ENCODE data around the gene HS1BP3. TPM values are rescaled to one million over a fixed set of nuclear protein-coding genes. Genes with fewer than 3 reads are reported as not detected.

HS1BP3 gene
- total RNA-seq, 1 donor from 2014 or later: 8.9 TPM

DNA sequence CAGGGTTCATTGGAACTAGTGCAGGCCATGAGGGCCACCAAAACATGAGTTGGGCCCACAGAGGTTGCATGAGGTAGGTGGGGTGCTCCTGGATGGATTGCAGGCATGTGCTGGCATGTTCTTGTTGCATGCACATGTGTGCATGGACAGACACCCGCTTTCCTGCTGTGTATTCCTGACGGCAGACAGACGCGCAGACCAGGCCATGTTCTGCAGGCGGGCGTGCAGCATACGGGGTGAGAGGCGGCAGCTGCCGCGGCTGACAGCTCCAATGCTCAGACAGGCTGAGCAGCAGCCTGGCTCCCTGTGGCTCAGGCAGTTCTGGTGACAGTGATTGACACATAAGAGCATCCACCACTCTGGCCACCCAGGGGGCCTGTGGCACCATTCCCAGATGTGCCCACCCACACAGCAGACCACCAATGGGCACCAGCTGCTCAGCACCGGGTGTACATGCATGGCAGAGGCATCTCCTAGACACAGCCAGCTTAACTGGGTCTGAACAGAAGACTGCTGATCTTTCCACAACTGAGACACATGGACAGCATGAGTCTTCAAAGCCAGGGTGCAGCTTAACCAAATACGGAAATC, 21.2 kb downstream of the HS1BP3 start:
- no peaks in the 10 kb centered on the region for H3K9me3 Mint-ChIP-seq
- no peaks in the 10 kb centered on the region for H3K4me1 Mint-ChIP-seq
- no peaks in the 10 kb centered on the region for H3K27me3 Mint-ChIP-seq
- H3K4me3 Mint-ChIP-seq: no peak overlapping the region
- no peak overlapping the region for H3K27ac Mint-ChIP-seq
- no peaks in the 10 kb centered on the region for H3K36me3 Mint-ChIP-seq (ENCODE audit: low read depth)
- intact Hi-C loops (cut with micrococcal nuclease): no loop called here
- DNase-seq: no peak

GRCh38 chr2:20629181-20629580, 21.7 kb downstream of the HS1BP3 start:
- Mint-ChIP-seq H3K27ac (no peak overlapping the region), H3K27me3 (no peaks in the 10 kb centered on the region), H3K4me3 (no peak overlapping the region), H3K9me3 (no peaks in the 10 kb centered on the region), H3K36me3 (ENCODE audit: low read depth) (no peaks in the 10 kb centered on the region), H3K4me1 (no peaks in the 10 kb centered on the region)
- intact Hi-C loops (cut with micrococcal nuclease): no loop called here
- no peak for DNase-seq

DNA sequence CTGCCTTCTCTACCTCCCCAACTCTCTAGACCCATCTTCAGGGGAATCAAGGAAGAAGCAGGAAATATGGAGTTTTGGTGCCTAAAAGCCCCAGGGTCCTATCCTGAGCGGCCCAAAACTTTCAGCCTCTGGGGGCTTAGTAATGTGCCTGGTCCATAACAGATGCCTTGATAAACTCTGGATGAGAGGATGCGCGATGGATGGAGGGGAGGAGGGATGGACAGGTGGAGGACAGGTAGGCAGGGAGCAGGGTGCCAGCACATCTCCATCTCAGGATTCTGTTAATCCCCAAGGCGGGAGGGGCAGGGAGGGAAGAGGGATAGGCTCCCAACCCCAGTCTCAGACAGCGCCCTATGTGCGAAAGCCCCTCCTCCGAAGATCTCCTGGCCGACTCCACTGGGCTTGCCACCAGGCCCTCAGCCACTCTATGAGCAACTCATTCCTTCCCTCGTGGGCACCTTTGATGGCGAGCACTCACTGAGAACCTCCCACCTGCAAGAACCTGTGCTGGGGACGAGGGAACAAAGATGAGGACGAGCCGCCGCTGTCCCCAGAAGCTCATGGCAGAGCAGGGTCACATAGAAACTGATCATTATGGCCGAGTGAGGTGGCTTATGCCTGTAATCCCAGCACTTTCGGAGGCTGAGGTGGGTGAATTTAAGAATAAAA, 23.1 kb downstream of the HS1BP3 start:
- no peak overlapping the region for H3K4me3 Mint-ChIP-seq
- intact Hi-C loops (cut with micrococcal nuclease): no loop called here
- no peaks in the 10 kb centered on the region for H3K27me3 Mint-ChIP-seq
- no peaks in the 10 kb centered on the region for H3K36me3 Mint-ChIP-seq (ENCODE audit: low read depth)
- no peaks in the 10 kb centered on the region for H3K4me1 Mint-ChIP-seq
- H3K27ac Mint-ChIP-seq: no peak overlapping the region
- no peaks in the 10 kb centered on the region for H3K9me3 Mint-ChIP-seq
- DNase-seq: no peak

DNA sequence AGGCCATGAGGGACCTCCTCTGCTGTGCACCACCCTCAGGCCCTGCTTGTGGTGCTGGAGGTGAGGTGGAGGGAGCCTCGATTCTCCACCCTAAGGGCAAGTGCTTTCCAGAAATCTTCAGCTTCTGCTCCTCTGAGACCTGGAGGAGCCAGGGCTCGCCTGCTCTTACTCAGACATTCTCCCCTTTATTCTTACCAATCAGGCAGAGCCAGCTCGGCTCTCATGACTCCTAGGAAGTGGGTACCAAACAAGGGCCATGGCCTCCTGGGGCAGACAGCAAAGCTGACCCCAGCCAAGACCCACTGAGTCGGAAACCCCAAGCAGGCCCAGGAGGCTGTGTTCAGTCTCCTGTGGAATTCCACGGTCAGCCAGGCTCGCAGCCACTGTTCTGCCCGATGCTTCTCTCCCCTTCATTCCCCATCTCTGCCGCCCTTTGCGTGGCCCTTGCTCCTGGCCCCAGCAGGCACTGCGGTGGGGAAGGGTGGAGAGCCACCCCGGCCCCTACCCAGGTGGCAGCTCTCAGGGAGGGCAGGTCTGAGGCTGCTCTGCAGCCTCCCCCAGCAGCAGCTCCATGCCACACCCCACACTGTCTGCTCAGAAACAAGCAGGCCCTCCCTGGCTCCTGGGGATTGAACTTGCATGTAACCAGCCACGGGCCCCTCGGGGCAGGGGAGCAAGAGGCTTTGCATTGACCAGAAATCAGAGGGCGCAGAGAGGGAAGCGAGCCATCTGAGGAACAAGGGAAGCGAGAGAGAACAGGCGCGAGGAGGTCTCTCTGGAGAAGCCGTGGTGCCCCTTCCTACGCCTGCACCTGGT, 24.0 kb downstream of the HS1BP3 start:
- H3K4me3 Mint-ChIP-seq: no peak overlapping the region
- no peak overlapping the region for H3K27ac Mint-ChIP-seq

GRCh38 chr2:20626392-20626697, 24.6 kb downstream of the HS1BP3 start:
- H3K4me3 Mint-ChIP-seq: no peak overlapping the region
- H3K27ac Mint-ChIP-seq: no peak overlapping the region
- H3K27me3 Mint-ChIP-seq: no peaks in the 10 kb centered on the region
- intact Hi-C loops (cut with micrococcal nuclease): no loop called here
- no peaks in the 10 kb centered on the region for H3K4me1 Mint-ChIP-seq
- DNase-seq: no peak
- no peaks in the 10 kb centered on the region for H3K36me3 Mint-ChIP-seq (ENCODE audit: low read depth)
- no peaks in the 10 kb centered on the region for H3K9me3 Mint-ChIP-seq

More for the DNA sequence above, 24.0 kb downstream of the HS1BP3 start:
- Mint-ChIP-seq H3K4me1 (no peaks in the 10 kb centered on the region), H3K9me3 (no peaks in the 10 kb centered on the region), H3K36me3 (ENCODE audit: low read depth) (no peaks in the 10 kb centered on the region), H3K27me3 (no peaks in the 10 kb centered on the region)
- intact Hi-C loops (cut with micrococcal nuclease): no loop called here
- no peak for DNase-seq

DNA sequence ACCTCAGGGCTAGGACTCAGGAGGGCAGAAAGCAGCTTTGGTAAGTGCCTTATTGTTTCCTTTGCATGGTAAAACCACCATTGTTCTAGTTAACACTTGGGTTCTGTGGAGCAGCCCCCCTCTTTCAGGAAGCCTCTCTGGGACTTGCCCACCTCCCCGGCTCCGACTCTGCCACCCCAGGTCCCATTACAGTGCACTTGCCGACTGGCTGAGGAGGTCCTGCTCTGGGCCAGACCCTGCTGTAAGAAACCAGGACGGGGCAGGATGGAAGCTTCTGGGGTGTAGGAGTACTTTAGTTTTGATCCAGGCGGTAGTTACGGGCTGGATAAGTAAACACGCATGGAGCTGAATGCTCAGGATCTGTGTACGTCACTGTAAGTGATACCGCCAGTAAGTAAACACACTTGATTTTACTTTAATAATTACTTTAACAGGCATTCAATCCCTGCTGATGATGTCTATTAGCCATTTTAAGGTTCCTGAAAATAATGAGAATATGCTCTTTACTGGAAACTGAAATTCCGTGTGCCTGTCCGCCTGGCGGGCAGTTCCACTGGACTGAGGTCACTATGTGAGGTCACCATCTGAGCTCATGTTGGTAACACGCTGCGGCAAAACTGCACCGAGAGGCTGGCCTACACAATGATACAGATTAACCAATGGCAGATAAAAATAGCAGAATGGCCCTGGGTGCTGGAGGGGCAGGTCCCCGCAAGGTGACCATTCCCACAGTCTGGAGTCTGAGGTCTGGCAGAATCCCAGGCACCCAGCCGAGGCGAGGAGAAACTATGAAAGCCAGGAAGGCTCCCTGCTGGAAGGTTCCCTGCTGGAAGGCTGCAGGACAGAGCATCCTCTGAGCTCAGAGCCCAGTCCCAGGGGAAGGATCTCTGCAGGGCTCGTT, 25.2 kb downstream of the HS1BP3 start:
- intact Hi-C loops (cut with micrococcal nuclease): no loop called here
- no peak overlapping the region for H3K27ac Mint-ChIP-seq
- H3K36me3 Mint-ChIP-seq (ENCODE audit: low read depth): peaks cover 1% of the 10 kb centered on the region
- no peaks in the 10 kb centered on the region for H3K4me1 Mint-ChIP-seq
- H3K9me3 Mint-ChIP-seq: no peaks in the 10 kb centered on the region
- H3K4me3 Mint-ChIP-seq: no peak overlapping the region
- no peaks in the 10 kb centered on the region for H3K27me3 Mint-ChIP-seq
- DNase-seq: no peak

GRCh38 chr2:20624884-20625485, 25.9 kb downstream of the HS1BP3 start:
- Mint-ChIP-seq H3K4me1 (no peaks in the 10 kb centered on the region), H3K9me3 (no peaks in the 10 kb centered on the region), H3K4me3 (no peak overlapping the region), H3K27me3 (no peaks in the 10 kb centered on the region), H3K27ac (no peak overlapping the region), H3K36me3 (ENCODE audit: low read depth) (peaks cover 6% of the 10 kb centered on the region)
- no peak for DNase-seq
- intact Hi-C loops (cut with micrococcal nuclease): no loop called here

DNA sequence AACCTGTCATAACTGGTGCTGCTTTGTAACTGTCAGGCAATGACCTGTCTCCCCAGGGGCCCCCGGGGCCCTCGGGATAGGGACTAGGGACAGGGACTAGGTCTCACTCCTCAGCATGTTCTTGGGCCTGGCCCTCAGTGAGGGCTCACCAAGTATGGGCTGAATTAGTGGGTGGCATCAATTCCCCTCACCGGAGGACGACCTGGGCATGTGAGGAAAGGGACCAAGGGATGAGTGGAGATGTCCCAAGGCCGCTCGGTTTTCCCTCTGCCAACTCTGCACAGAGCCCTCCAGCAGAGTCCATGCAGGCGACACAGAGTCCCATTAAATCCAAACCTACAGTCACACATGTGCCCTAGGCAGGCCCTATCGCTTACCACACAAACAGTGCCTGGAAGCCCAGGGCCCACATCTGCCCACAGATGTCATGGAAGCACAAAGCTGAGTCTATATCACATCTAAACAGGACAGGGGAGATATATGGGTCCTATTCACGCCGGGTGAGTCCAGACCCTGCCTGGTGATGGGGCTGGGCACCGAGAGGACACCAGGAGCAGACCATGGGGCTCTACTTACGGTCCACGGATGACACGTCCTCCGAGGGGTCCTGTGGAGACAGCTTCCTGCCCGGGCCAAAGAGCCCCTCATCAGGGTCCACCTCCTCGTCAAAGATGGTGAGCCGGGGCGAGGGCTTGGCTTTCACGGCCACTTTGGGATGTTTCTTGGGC, 26.6 kb downstream of the HS1BP3 start:
- Mint-ChIP-seq H3K27me3 (no peaks in the 10 kb centered on the region), H3K9me3 (no peaks in the 10 kb centered on the region), H3K27ac (no peak overlapping the region), H3K36me3 (ENCODE audit: low read depth) (peaks cover 6% of the 10 kb centered on the region), H3K4me1 (no peaks in the 10 kb centered on the region), H3K4me3 (no peak overlapping the region)
- intact Hi-C loops (cut with micrococcal nuclease): no loop called here
- no peak for DNase-seq

DNA sequence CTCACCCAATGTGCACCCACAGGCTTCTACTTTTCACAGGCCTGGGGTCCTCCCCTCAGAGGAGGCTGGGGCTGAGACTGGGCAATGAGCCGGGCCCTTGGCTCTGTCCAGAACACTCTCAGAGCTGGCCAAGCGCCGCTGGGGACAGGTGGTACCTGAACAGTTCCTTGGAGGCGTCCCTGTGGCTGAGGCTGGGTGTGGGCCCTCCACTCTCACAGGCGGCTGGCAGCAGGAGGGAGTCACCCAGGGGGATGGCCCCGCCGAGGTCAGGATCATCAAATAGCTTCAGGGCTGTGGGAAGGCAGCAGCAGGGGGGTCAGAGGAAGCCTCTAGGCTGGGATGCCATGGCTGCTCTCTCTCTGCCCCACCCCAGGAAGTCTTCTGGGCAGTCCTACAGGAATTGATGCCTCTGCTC, 27.1 kb downstream of the HS1BP3 start:
- H3K4me3 Mint-ChIP-seq: no peak overlapping the region
- DNase-seq: no peak
- intact Hi-C loops (cut with micrococcal nuclease): no loop called here
- no peaks in the 10 kb centered on the region for H3K9me3 Mint-ChIP-seq
- no peaks in the 10 kb centered on the region for H3K27me3 Mint-ChIP-seq
- no peaks in the 10 kb centered on the region for H3K4me1 Mint-ChIP-seq
- peaks cover 6% of the 10 kb centered on the region for H3K36me3 Mint-ChIP-seq (ENCODE audit: low read depth)
- H3K27ac Mint-ChIP-seq: no peak overlapping the region

DNA sequence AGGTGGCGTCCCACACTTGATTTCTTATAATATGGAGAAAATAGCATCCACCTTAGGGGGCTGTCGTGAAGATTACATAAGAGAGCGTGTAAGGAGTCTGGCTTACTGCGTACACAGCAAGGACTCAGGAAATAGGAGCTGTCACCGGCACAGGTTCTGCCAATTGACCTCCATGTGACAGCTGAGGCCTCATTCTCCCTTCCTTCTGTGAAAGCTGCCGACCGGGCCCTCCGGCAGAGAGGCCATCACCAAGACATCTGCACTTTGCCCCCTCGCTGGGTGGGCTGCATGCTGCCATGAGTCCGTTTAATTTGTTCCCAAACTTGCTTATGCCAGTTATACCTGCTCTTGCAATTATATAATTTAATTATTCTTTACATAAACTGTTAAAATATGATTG, 27.7 kb downstream of the HS1BP3 start:
- Mint-ChIP-seq H3K4me3 (no peak overlapping the region), H3K4me1 (no peaks in the 10 kb centered on the region), H3K9me3 (no peaks in the 10 kb centered on the region), H3K27ac (no peak overlapping the region), H3K27me3 (no peaks in the 10 kb centered on the region), H3K36me3 (ENCODE audit: low read depth) (peaks cover 6% of the 10 kb centered on the region)
- intact Hi-C loops (cut with micrococcal nuclease): no loop called here
- no peak for DNase-seq

GRCh38 chr2:20622731-20623130, 28.2 kb downstream of the HS1BP3 start:
- peaks cover 6% of the 10 kb centered on the region for H3K36me3 Mint-ChIP-seq (ENCODE audit: low read depth)
- DNase-seq: no peak
- no peaks in the 10 kb centered on the region for H3K4me1 Mint-ChIP-seq
- H3K27me3 Mint-ChIP-seq: no peaks in the 10 kb centered on the region
- H3K4me3 Mint-ChIP-seq: no peak overlapping the region
- intact Hi-C loops (cut with micrococcal nuclease): no loop called here
- no peak overlapping the region for H3K27ac Mint-ChIP-seq
- no peaks in the 10 kb centered on the region for H3K9me3 Mint-ChIP-seq

GRCh38 chr2:20622296-20622686, 28.6 kb downstream of the HS1BP3 start:
- no peaks in the 10 kb centered on the region for H3K9me3 Mint-ChIP-seq
- no peak overlapping the region for H3K4me3 Mint-ChIP-seq
- H3K4me1 Mint-ChIP-seq: no peaks in the 10 kb centered on the region
- H3K36me3 Mint-ChIP-seq (ENCODE audit: low read depth): peaks cover 6% of the 10 kb centered on the region
- DNase-seq: no peak
- H3K27ac Mint-ChIP-seq: no peak overlapping the region
- no peaks in the 10 kb centered on the region for H3K27me3 Mint-ChIP-seq
- intact Hi-C loops (cut with micrococcal nuclease): no loop called here

Measured in activated CD4-positive, alpha-beta T cell treated with anti-CD3 and anti-CD28 coated beads, Interleukin-2, amount 10 ng/mL, durations not matched to agents 24 days and 14 days (primary cell).